HG03558 (cell line): ENCODE data around the gene CCDC167.

Source experiments
- ATAC-seq: cut with Tn5 transposase; IDR thresholded peaks from one replicate; pipeline ENCODE4 v1.9.1; 2021; ENCODE audit warnings: moderate number of reproducible peaks; ENCODE audit not compliant: unreplicated experiment; ENCODE audit errors: extremely low read depth

The CCDC167 gene

GRCh38 chr6:37491171-37491829 is 8.4 kb downstream of the CCDC167 start:
- ATAC-seq, result no peak

DNA sequence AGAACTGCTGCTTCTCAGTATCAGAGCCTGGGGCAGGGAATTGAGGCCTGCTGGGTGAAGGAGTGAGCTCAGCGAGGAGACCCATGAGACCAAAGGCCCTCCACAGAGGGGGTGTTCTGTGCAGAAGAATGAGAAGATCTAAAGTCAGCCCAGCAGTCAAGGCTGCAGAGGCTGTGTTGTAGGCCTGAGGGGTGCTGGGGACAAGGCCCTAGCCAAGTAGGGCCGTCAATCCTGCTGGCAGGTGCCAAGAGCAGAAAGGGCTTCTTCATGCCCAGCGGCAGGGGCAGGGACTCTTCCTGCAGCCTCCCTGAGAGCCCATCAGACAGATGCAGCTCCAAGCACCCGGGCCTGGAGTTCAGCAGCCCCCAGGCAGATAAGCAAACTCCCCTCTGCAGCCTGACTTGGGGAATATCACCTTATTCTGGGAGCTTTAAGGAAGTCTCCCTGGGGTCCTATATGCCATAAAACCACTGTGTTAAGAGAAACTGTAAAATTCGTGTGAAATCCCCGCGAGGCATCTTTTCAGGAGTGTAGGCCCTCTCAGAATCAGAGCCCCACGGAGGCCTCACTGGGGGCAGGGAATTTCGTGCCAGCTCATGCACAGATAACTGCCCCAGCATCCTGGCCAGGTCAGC is 9.0 kb downstream of the CCDC167 start:
- ATAC-seq, result no peak

- ATAC-seq, result no peak
Observed at GRCh38 chr6:37489697-37490336, 9.9 kb downstream of the CCDC167 start.

DNA sequence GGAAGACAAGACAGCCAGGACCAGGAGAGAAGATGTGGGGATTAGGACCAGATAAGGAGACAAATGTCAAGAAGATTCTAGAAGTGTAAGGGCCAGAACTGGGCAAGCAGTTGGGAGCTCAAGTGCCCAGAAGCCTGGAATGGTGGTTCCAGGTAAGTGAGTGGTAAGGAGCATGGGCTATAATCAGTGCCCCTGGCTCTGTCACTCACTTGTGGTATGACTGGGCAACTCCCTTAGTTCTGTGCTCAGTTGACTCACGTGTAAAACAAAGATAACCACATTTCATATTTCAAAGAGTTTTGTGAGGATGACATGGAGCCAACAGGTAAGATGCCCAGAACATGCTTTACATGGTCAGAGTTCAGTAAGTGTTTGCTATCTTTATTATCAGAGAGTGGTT is 11.2 kb downstream of the CCDC167 start:
- ATAC-seq, result no peak

GRCh38 chr6:37487591-37488380 is 11.9 kb downstream of the CCDC167 start:
- no peak for ATAC-seq

DNA sequence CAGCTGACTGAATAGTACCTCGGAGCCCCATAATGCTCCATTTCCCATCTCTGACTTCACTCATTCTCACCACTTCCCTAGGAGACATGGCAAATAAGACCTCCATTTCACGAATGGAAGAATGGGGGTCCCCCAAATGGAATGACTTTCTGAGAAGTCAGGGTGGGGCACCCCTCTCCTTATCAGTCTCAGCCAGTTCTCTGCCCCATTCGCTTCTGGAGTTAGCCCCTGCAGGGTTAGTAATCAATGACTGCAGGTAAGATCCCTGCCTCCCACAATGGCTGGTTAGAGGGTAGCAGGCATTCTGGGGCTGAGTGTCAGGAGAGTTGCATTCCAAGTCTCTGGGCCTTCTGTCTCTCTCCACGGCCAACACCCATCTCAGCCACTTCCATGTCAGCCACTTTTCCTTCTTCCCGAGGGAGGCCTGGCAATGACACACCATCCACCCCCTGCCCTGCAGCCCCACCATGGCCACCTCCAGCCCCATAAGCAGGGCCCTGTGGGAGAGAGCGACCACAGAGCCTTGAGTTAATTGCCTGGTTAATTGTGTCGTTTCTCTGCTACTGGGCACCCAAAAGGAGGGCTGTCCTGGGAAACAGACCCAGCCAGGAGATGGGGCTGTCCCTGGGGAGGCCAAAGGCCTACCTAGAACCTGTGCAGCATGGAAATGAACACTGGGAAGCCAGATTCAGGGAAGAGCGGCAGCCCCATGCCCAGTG is 13.4 kb downstream of the CCDC167 start:
- ATAC-seq, result no peak

DNA sequence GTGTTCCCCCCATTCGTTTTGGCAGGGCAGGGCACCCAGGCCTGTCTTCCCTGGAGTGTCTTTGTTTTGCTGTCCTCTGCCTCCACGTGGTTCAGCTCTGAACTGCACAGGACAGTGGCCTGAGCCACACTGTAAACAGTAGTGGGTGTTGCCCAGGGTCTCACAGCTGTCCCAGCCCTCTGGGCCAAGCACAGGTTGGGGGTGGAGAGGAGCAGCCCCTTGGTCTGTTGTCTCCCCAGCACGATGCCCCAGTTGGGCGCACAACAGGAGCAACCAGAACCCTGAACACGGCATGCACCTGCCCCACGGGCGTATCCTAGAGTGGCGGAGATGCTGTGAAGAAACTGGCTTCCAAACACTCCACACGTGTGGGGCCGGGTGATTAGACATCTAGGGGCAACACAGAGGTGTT is 14.4 kb downstream of the CCDC167 start:
- no peak for ATAC-seq

GRCh38 chr6:37484786-37485170 is 14.9 kb downstream of the CCDC167 start:
- ATAC-seq, result no peak

DNA sequence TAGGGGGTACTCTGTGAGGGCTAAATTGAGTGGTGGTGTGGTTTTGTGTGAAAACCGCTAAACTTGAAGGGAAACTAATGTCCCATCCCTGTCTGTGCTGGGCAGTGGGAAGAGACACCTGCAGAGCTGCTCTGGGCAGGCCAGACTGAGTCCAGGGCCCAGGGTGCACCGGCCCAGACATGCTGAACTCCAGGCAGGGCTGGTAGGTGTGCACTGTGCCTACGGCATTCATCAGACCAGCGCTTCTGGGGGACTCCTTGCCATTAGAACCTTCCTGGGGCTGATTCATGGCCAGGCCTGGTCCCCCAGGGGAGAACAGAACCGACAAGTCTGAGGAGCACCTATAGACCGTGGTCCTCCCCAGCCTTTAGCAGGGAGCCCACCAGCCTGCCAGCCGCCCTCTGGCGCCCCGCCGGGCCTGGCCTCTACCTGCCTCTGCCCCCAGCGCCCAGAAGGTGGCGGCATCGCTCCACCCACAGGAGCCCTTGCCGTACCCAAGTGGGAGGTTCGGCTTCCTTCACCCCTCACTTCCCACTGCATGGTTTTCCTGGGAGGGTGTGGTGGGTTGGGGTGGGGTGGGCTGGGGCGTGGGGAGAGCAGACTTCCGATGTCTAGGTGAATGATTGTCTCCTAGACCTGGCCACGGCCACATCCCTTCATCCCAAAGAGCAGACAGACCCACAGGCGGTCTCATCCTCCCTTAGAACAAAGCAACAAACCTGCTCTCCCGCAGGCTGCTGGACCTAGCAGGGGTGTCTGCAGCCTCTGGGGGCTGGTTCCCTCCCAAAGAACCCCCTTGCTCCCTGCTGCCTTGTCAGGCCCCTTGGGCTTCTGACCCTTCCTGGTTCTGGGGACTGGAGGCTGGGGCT is 15.5 kb downstream of the CCDC167 start:
- ATAC-seq, result no peak

GRCh38 chr6:37483252-37483901 is 16.3 kb downstream of the CCDC167 start:
- ATAC-seq, result no peak

- no peak for ATAC-seq
Observed at GRCh38 chr6:37482606-37483251, 17.0 kb downstream of the CCDC167 start.

- ATAC-seq, result no peak
Observed at GRCh38 chr6:37481711-37482605, 17.7 kb downstream of the CCDC167 start.

DNA sequence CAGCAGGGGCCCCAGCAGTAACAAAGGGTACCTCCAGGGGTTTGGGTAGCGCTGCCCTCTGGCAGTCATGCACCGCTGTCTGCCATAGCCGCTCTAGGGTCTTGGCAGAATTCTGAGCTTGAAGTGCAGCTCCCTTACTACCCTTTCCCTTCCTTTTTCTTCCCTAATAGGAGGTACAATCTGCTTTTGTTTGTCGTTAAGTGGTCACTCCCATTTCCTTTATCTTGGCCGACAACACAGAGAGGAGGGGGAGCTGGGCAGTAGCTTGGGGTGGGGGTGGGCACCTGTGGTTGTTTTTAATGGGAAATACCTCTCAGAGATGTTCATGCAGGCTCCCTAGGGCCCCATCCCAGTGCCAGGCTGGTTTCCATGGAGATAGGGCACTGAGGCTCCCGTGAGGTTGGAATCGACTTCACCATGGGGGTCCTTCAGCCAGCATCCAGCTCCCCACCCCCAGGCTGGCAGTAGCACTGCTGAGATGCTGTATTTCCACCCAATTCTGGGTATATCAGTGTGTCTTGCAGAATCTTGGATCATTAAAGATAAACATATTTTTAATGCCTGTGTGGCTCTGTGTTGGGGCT is 18.6 kb downstream of the CCDC167 start:
- no peak for ATAC-seq

GRCh38 chr6:37480118-37480736 is 19.5 kb downstream of the CCDC167 start:
- ATAC-seq, result no peak

- ATAC-seq, result no peak
Observed at GRCh38 chr6:37479266-37479854, 20.3 kb downstream of the CCDC167 start.

GRCh38 chr6:37478827-37479226 is 20.9 kb downstream of the CCDC167 start:
- no peak for ATAC-seq
